K562 (cell line): Measurements from ENCODE around the gene CDIPT. TPM values are rescaled to one million over a fixed set of nuclear protein-coding genes. Genes with fewer than 3 reads are reported as not detected.

Source experiments
- BMI1 ChIP-seq: fragments of 150-350 bp; IDR thresholded peaks from 2 replicates; pipeline ENCODE4 v1.6.1; 2014; ENCODE audit warnings: low read length
- HDAC3 ChIP-seq: fragments of 450-650 bp; IDR thresholded peaks from 2 replicates; pipeline ENCODE4 v1.6.1; 2018; ENCODE audit warnings: borderline replicate concordance, mild to moderate bottlenecking, moderate library complexity; ENCODE audit not compliant: partially characterized antibody
- MTA1 ChIP-seq: fragments of 450-650 bp; IDR thresholded peaks from 2 replicates; pipeline ENCODE4 v1.6.1; 2017; ENCODE audit warnings: borderline replicate concordance
- NFYB ChIP-seq: IDR thresholded peaks from 2 replicates; pipeline ENCODE4 v1.6.1; 2011; ENCODE audit warnings: mild to moderate bottlenecking, moderate library complexity; ENCODE audit not compliant: insufficient read length; ENCODE audit errors: extremely low read depth
- POLR2G ChIP-seq: fragments of 200-400 bp; formaldehyde crosslinking; IDR thresholded peaks from 2 replicates; pipeline ENCODE4 v1.6.1; 2017; ENCODE audit warnings: low read depth, mild to moderate bottlenecking, antibody characterized with exemption, low read length, moderate library complexity
- RBFOX2 ChIP-seq: fragments of 200-400 bp; formaldehyde crosslinking; IDR thresholded peaks from 2 replicates; pipeline ENCODE4 v1.6.1; 2017; ENCODE audit warnings: low read depth, mild to moderate bottlenecking, low read length, moderate library complexity
- SUPT5H ChIP-seq: fragments of 450-650 bp; IDR thresholded peaks from 2 replicates; pipeline ENCODE4 v1.6.1; 2016
- polyA plus RNA-seq, 8 experiments: library from polyadenylated mRNA; depleted of rRNA in 4 of 8; stranded (reverse) in 5 of 8; unstranded in 3 of 8; fragments of >200 nt; fragmentation: Nextera tagmentation in 2 of 8; fragmentation: Illumina TruSeq in 1 of 8; extraction: Ambion mirVana in 2 of 8; extraction: Trizol in 1 of 8; gene quantifications; 2 replicates each; pipeline versions ENCODE4 v1.2.1 to v1.2.3, GENCODE V29; 2011 to 2014; ENCODE audit warnings: inconsistent platforms in 1 of 8, missing spikeins in 1 of 8
- total RNA-seq, 7 experiments: library from RNA; depleted of rRNA in 6 of 7; stranded (reverse); fragments of >200 nt in 6 of 7; fragmentation: Illumina TruSeq in 2 of 7; extraction: Trizol in 2 of 7; gene quantifications; 2 replicates each; pipeline versions ENCODE4 v1.2.1 to v1.2.3, GENCODE V29; 2011 to 2021; ENCODE audit warnings: low replicate concordance in 1 of 7
- TF ChIP-seq, protein P1 (sequence below): fragments of 200-600 bp; sonication (generic); IDR thresholded peaks from one replicate; pipeline ENCODE4 v1.6.1; 2012; ENCODE audit warnings: mild to moderate bottlenecking, low read depth, low read length, inconsistent platforms
- TF ChIP-seq, protein P2 (sequence below), 2 experiments: fragments of 450-650 bp; IDR thresholded peaks; 2 replicates each; pipeline ENCODE4 v1.6.1; 2016
- TF ChIP-seq, protein P3 (sequence below): fragments of 250-450 bp; sonication (Bioruptor Pico); IDR thresholded peaks from 2 replicates; pipeline ENCODE4 v1.5.0; 2021; ENCODE audit warnings: mild to moderate bottlenecking, borderline replicate concordance

The CDIPT gene
- total and polyA plus RNA-seq, 9 of the 15 experiments (the other 6 are each of a cell fraction or from before 2014, with no cell fraction given): 1.3 to 37.0 (median 23.0) TPM

DNA sequence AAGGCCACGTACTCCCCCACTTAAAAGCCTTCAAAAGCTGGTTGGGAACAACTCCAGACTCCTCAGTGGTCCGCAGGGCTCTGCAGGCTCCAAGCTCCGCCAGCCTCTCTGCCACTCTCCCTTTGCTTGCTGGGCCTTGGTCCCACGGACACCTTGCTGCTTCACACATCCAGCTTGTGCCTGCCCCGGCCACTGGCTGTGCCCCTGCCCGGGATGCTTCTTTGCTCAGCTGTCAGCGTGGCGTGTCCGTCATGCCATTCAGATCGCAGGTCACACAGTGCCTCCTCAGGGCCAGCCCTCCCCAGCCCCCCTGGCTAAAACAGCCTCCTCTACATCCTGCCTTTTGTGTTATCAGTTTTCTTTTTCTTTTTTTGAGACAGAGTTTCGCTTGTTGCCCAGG, 49.1 kb upstream of the CDIPT start (continued):
- TF ChIP-seq, protein P1, sequence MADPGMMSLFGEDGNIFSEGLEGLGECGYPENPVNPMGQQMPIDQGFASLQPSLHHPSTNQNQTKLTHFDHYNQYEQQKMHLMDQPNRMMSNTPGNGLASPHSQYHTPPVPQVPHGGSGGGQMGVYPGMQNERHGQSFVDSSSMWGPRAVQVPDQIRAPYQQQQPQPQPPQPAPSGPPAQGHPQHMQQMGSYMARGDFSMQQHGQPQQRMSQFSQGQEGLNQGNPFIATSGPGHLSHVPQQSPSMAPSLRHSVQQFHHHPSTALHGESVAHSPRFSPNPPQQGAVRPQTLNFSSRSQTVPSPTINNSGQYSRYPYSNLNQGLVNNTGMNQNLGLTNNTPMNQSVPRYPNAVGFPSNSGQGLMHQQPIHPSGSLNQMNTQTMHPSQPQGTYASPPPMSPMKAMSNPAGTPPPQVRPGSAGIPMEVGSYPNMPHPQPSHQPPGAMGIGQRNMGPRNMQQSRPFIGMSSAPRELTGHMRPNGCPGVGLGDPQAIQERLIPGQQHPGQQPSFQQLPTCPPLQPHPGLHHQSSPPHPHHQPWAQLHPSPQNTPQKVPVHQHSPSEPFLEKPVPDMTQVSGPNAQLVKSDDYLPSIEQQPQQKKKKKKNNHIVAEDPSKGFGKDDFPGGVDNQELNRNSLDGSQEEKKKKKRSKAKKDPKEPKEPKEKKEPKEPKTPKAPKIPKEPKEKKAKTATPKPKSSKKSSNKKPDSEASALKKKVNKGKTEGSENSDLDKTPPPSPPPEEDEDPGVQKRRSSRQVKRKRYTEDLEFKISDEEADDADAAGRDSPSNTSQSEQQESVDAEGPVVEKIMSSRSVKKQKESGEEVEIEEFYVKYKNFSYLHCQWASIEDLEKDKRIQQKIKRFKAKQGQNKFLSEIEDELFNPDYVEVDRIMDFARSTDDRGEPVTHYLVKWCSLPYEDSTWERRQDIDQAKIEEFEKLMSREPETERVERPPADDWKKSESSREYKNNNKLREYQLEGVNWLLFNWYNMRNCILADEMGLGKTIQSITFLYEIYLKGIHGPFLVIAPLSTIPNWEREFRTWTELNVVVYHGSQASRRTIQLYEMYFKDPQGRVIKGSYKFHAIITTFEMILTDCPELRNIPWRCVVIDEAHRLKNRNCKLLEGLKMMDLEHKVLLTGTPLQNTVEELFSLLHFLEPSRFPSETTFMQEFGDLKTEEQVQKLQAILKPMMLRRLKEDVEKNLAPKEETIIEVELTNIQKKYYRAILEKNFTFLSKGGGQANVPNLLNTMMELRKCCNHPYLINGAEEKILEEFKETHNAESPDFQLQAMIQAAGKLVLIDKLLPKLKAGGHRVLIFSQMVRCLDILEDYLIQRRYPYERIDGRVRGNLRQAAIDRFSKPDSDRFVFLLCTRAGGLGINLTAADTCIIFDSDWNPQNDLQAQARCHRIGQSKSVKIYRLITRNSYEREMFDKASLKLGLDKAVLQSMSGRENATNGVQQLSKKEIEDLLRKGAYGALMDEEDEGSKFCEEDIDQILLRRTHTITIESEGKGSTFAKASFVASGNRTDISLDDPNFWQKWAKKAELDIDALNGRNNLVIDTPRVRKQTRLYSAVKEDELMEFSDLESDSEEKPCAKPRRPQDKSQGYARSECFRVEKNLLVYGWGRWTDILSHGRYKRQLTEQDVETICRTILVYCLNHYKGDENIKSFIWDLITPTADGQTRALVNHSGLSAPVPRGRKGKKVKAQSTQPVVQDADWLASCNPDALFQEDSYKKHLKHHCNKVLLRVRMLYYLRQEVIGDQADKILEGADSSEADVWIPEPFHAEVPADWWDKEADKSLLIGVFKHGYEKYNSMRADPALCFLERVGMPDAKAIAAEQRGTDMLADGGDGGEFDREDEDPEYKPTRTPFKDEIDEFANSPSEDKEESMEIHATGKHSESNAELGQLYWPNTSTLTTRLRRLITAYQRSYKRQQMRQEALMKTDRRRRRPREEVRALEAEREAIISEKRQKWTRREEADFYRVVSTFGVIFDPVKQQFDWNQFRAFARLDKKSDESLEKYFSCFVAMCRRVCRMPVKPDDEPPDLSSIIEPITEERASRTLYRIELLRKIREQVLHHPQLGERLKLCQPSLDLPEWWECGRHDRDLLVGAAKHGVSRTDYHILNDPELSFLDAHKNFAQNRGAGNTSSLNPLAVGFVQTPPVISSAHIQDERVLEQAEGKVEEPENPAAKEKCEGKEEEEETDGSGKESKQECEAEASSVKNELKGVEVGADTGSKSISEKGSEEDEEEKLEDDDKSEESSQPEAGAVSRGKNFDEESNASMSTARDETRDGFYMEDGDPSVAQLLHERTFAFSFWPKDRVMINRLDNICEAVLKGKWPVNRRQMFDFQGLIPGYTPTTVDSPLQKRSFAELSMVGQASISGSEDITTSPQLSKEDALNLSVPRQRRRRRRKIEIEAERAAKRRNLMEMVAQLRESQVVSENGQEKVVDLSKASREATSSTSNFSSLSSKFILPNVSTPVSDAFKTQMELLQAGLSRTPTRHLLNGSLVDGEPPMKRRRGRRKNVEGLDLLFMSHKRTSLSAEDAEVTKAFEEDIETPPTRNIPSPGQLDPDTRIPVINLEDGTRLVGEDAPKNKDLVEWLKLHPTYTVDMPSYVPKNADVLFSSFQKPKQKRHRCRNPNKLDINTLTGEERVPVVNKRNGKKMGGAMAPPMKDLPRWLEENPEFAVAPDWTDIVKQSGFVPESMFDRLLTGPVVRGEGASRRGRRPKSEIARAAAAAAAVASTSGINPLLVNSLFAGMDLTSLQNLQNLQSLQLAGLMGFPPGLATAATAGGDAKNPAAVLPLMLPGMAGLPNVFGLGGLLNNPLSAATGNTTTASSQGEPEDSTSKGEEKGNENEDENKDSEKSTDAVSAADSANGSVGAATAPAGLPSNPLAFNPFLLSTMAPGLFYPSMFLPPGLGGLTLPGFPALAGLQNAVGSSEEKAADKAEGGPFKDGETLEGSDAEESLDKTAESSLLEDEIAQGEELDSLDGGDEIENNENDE: no peak
- TF ChIP-seq SUPT5H (0 out of 2 replicates have a peak, but pooled peaks have one; percentile 36), NFYB (no peak), MTA1 (no peak), BMI1 (no peak), RBFOX2 (0 out of 2 replicates have a peak, but pooled peaks have one; percentile 4), POLR2G (peak; percentile 63; the same call in 1 of the 2 replicates), HDAC3 (no peak)
- TF ChIP-seq, protein P2, sequence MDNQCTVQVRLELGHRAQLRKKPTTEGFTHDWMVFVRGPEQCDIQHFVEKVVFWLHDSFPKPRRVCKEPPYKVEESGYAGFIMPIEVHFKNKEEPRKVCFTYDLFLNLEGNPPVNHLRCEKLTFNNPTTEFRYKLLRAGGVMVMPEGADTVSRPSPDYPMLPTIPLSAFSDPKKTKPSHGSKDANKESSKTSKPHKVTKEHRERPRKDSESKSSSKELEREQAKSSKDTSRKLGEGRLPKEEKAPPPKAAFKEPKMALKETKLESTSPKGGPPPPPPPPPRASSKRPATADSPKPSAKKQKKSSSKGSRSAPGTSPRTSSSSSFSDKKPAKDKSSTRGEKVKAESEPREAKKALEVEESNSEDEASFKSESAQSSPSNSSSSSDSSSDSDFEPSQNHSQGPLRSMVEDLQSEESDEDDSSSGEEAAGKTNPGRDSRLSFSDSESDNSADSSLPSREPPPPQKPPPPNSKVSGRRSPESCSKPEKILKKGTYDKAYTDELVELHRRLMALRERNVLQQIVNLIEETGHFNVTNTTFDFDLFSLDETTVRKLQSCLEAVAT (IDR thresholded peaks at IDR 0.05): no peak
- TF ChIP-seq, protein P3, sequence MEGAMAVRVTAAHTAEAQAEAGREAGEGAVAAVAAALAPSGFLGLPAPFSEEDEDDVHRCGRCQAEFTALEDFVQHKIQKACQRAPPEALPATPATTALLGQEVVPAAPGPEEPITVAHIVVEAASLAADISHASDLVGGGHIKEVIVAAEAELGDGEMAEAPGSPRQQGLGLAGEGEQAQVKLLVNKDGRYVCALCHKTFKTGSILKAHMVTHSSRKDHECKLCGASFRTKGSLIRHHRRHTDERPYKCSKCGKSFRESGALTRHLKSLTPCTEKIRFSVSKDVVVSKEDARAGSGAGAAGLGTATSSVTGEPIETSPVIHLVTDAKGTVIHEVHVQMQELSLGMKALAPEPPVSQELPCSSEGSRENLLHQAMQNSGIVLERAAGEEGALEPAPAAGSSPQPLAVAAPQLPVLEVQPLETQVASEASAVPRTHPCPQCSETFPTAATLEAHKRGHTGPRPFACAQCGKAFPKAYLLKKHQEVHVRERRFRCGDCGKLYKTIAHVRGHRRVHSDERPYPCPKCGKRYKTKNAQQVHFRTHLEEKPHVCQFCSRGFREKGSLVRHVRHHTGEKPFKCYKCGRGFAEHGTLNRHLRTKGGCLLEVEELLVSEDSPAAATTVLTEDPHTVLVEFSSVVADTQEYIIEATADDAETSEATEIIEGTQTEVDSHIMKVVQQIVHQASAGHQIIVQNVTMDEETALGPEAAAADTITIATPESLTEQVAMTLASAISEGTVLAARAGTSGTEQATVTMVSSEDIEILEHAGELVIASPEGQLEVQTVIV (CRISPR knock-in tag): no peak
